Choroid plexus epithelial cell (primary cell): Measurements from ENCODE around the gene TSSK3.

Experiments
- DNase-seq: peaks from one replicate; pipeline ENCODE4 v3.0.0-alpha.2; 2010; ENCODE audit warnings: low read depth
- H3K4me3 ChIP-seq: 2 replicates; pipeline ENCODE4 v1.5.1; 2011; ENCODE audit warnings: low read depth, mild to moderate bottlenecking, control low read depth, low read length, moderate library complexity
- CTCF ChIP-seq: conservative IDR thresholded peaks from 2 replicates; pipeline ENCODE4 v1.5.1; 2011; ENCODE audit warnings: low read depth, mild to moderate bottlenecking, control low read depth, inconsistent platforms, low read length, moderate library complexity

TSSK3 gene

GRCh38 chr1:32399843-32400242, 37.5 kb downstream of the TSSK3 start:
- TF ChIP-seq CTCF: no peak
- no peak overlapping the region for H3K4me3 ChIP-seq
- no peak for DNase-seq

- TF ChIP-seq CTCF: peak; percentile 93
- DNase-seq: peak; percentile 81
- H3K4me3 ChIP-seq: no peak overlapping the region
These were observed 38.7 kb downstream of the TSSK3 start for GRCh38 chr1:32400876-32401631.

GRCh38 chr1:32404946-32405345, 42.6 kb downstream of the TSSK3 start:
- TF ChIP-seq CTCF: no peak
- peak; percentile 23 for DNase-seq
- H3K4me3 ChIP-seq: no peak overlapping the region

GRCh38 chr1:32405672-32406467, 43.5 kb downstream of the TSSK3 start:
- TF ChIP-seq CTCF: no peak
- DNase-seq: no peak
- H3K4me3 ChIP-seq: no peak overlapping the region

GRCh38 chr1:32406629-32407111, 44.3 kb downstream of the TSSK3 start:
- TF ChIP-seq CTCF: no peak
- no peak for DNase-seq
- H3K4me3 ChIP-seq: no peak overlapping the region

- no peak for DNase-seq
- TF ChIP-seq CTCF: no peak
- no peak overlapping the region for H3K4me3 ChIP-seq
These were observed 48.9 kb downstream of the TSSK3 start for GRCh38 chr1:32411261-32411660.
